ENCODE data around the gene ING3. TPM values are rescaled to one million over a fixed set of nuclear protein-coding genes. Genes with fewer than 3 reads are reported as not detected.

Gene ING3
- total and polyA plus RNA-seq, 2 of the 13 experiments (the other 11 are each of a cell fraction or from before 2014, with no cell fraction given) = 6.9 to 12.8 TPM

GRCh38 chr7:120992965-120993494, 42.5 kb downstream of the ING3 start:
- Histone ChIP-seq H2AFZ (ENCODE audit: low read length) (no peak overlapping the region), H3K9ac (ENCODE audit: insufficient read depth, low read depth, low read length) (no peak overlapping the region), H3K27ac (ENCODE audit: extremely low read length, insufficient read depth, low read length) (no peak overlapping the region), H3K27me3 (ENCODE audit: control insufficient read depth in 1 of 2, insufficient read depth in 2 of 2, low read length in 2 of 2) (peaks cover 0 to 14% of the 10 kb centered on the region in 2 experiments; a peak in 3 of 5 replicates), H3K4me1 (ENCODE audit: insufficient read depth, low read length) (peaks cover 17% of the 10 kb centered on the region), H3K9me3 (ENCODE audit: low read length) (no peaks in the 10 kb centered on the region), H4K20me1 (ENCODE audit: insufficient read depth, low read length) (no peaks in the 10 kb centered on the region), H3K4me2 (ENCODE audit: low read depth, low read length) (no peak overlapping the region), H3K4me3 (replicated peaks in 1 of 3; ENCODE audit: insufficient read depth in 1 of 3, low read depth in 2 of 3, low read length in 3 of 3) (no peak overlapping the region), H3K79me2 (ENCODE audit: insufficient read depth, low read length) (no peaks in the 10 kb centered on the region), H3K36me3 (replicated peaks in 1 of 2; ENCODE audit: control insufficient read depth in 1 of 2, insufficient read depth in 2 of 2, low read length in 2 of 2) (no peaks in the 10 kb centered on the region)
- TF ChIP-seq RARA (CRISPR knock-in tag; IDR thresholded peaks at IDR 0.05) (no peak), ZBTB8A (CRISPR knock-in tag; IDR thresholded peaks at IDR 0.05; ENCODE audit: borderline replicate concordance, low read depth) (no peak), SRSF4 (IDR thresholded peaks at IDR 0.05; ENCODE audit: low read depth, low read length, poor library complexity, severe bottlenecking) (no peak), SMARCC2 (IDR thresholded peaks at IDR 0.05) (no peak), ZBTB25 (CRISPR knock-in tag; IDR thresholded peaks at IDR 0.05) (no peak), PTBP1 (IDR thresholded peaks at IDR 0.05; ENCODE audit: low read depth, low read length, poor library complexity, severe bottlenecking) (no peak), CCDC6 (CRISPR knock-in tag; IDR thresholded peaks at IDR 0.05) (no peak), TBL1XR1 (IDR thresholded peaks at IDR 0.05; ENCODE audit: borderline replicate concordance, low read length, partially characterized antibody) (no peak), GLMP (CRISPR knock-in tag; IDR thresholded peaks at IDR 0.05; ENCODE audit: borderline replicate concordance) (no peak), ZFP90 (CRISPR knock-in tag; IDR thresholded peaks at IDR 0.05; ENCODE audit: borderline replicate concordance) (no peak), ZNF282 (IDR thresholded peaks at IDR 0.05; ENCODE audit: partially characterized antibody) (no peak), ZSCAN25 (CRISPR knock-in tag; IDR thresholded peaks at IDR 0.05) (no peak), ZMAT5 (CRISPR knock-in tag; IDR thresholded peaks at IDR 0.05; ENCODE audit: borderline replicate concordance, low read depth) (no peak), ZMYM2 (CRISPR knock-in tag; IDR thresholded peaks at IDR 0.05) (no peak), MEIS2 (CRISPR knock-in tag; IDR thresholded peaks at IDR 0.05) (no peak), KDM4B (CRISPR knock-in tag; IDR thresholded peaks at IDR 0.05) (no peak), ZNF121 (CRISPR knock-in tag; IDR thresholded peaks at IDR 0.05) (no peak), ATF7 (IDR thresholded peaks at IDR 0.05) (no peak), ATF7 (CRISPR knock-in tag; IDR thresholded peaks at IDR 0.05) (no peak), TFDP2 (CRISPR knock-in tag; IDR thresholded peaks at IDR 0.05) (no peak), ZNF558 (CRISPR knock-in tag; IDR thresholded peaks at IDR 0.05; ENCODE audit: borderline replicate concordance) (no peak)
- CTCF ChIA-PET (ENCODE audit: low intra/inter-chr PET ratio, low total read pairs) = no interaction called here
- no peak for FAIRE-seq
- no peak for DNase-seq (ENCODE audit: low spot score)
- BruUV-seq (replicated peaks) = no TSS peak
- ATAC-seq = no peak
- POLR2A ChIA-PET = no interaction called here
- intact Hi-C loops (cut with micrococcal nuclease; ENCODE audit: unreplicated experiment) = no loop called here
- in situ Hi-C loops (cut with HindIII; ENCODE audit: extremely low pct_ligation_motif_present, low pct_unique_long_range_greater_than_20kb) = no loop called here
